Thyroid gland (tissue), 4 donors: ENCODE results near the gene CHST10.
"Not testable (repeated sequence)": the region's sequence is repeated elsewhere in the genome, so short reads cannot be mapped to it uniquely, and the experiment has no call there.

ENCODE experiments used
- CTCF ChIP-seq, 6 experiments: fragments of 200-600 bp in 3 of 6; fragments of 450-650 bp in 3 of 6; sonication (generic) in 3 of 6; IDR thresholded peaks; one replicate each; pipeline ENCODE4 v1.5.1; 2016 to 2019; ENCODE audit warnings: antibody characterized with exemption in 6 of 6, mild to moderate bottlenecking in 2 of 6, inconsistent platforms in 1 of 6, moderate library complexity in 1 of 6
- POLR2A ChIP-seq, 2 donors: fragments of 450-650 bp; IDR thresholded peaks; one replicate each; pipeline ENCODE4 v1.6.1; 2017; ENCODE audit warnings: antibody characterized with exemption in 2 of 2, mild to moderate bottlenecking in 2 of 2, moderate library complexity in 1 of 2

DNA sequence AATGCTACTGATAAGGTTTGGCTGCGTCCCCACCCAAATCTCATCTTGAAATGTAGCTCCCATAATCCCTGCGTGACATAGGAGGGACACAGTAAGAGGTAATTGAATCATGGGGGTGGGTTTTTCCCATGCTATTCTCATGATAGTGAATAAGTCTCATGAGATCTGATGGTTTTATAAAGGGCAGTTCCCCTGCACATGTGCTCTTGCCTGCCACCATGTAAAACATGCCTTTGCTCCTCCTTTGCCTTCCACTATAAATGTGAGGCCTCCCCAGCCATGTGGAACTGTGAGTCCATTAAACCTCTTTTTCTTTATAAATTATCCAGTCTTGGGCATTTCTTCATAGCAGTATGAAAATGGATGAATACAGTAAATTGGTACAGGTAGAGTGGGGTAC lies 75.0 kb downstream of the CHST10 start:
- not testable (repeated sequence) for TF ChIP-seq POLR2A, CTCF (IDR thresholded peaks at IDR 0.05)
